Measurements from ENCODE around the gene CDK9.
"Not testable (repeated sequence)": the region's sequence is repeated elsewhere in the genome, so short reads cannot be mapped to it uniquely, and the experiment has no call there.

Gene CDK9

DNA sequence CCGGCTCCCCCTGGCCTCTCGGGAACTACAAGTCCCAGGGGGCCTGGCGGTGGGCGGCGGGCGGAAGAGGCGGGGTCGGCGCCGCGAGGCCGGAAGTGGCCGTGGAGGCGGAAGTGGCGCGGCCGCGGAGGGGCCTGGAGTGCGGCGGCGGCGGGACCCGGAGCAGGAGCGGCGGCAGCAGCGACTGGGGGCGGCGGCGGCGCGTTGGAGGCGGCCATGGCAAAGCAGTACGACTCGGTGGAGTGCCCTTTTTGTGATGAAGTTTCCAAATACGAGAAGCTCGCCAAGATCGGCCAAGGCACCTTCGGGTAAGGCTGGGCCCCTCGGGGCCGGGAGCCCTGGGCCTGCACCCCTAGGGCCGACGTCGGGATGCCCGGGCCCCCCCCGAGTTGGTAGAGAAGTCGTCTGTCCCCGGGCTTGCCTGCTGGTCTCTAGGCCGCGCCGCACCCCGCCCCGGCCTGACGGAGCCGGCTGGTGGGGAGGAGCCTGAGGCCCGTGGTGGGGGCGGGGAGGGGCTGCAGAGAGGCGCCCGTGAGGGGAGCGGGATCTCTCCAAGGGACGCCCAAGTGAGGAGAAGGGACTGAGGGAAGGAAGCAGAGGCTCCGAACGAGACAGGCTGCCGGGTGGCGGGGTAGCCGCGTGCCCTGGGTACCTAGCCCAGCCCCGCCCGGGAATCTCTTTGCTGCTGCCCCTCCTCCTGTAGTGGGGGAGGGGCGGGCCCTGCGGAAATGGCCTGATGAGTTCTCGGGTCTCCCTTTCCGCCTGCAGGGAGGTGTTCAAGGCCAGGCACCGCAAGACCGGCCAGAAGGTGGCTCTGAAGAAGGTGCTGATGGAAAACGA lies at the start of gene CDK9:
CDK9 (plus strand) TSS at position 102 of the 840 bp plus-strand sequence; CDS start at position 217, 115 bp downstream.
- no peak for DNase-seq (ENCODE audit: low read depth, low spot score)

DNA sequence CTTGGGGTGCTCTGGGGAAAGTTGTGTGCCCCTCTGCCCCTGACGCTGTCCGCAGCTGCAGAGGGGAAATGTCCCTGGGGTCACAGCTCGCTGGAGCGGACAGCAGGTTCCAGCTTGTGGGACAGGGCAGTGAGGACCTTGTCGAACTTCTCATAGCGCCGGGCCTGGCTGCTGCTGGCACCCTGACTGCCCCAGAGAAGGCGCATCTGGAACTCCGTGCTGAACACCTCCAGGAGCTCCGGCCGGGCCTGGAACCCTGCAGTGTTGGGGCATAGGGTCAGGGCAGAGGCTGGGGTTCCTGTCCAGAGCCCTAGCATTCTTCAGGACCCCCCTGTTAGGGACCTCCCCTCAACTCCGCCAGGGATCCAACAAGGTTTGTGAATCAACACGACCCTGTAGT lies 47.2 kb upstream of the CDK9 start:
- DNase-seq (ENCODE audit: low read depth, low spot score), result no peak

DNA sequence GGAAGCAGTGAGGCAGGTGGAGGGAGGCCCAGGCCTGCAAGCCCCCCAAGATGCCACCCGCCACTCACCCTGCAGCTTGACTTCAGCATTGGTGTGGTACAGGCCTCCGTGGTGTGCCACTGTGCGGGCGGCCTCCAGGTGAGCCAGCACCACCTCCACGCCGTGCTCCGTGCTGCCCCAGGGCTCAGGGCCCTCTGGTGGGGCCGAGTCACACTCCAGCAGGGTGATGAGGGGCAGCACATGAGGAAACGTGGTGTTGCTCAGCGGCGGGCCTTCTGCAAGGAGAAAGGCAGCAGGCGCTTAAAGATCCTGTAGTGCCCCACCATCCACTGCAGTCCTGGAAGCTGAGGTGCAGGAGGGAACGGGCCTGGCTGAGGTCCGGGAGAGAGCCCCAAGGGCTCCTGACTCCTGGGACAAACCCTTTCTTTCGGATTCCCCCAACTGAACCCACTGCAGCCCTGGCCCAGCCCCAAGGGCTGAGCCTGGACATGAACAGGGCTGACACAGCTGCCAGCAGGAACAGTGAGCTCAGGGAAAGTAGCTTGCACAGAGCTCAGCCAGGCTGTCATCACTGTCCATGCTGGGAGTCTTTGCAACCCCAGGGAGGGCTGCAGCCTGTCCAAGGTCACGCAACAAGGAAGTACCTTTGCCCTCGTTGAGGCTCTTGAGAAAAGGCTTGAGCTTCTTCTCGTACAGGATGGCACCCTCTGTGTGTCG lies 46.1 kb upstream of the CDK9 start:
- no peak for DNase-seq (ENCODE audit: low read depth, low spot score)

DNA sequence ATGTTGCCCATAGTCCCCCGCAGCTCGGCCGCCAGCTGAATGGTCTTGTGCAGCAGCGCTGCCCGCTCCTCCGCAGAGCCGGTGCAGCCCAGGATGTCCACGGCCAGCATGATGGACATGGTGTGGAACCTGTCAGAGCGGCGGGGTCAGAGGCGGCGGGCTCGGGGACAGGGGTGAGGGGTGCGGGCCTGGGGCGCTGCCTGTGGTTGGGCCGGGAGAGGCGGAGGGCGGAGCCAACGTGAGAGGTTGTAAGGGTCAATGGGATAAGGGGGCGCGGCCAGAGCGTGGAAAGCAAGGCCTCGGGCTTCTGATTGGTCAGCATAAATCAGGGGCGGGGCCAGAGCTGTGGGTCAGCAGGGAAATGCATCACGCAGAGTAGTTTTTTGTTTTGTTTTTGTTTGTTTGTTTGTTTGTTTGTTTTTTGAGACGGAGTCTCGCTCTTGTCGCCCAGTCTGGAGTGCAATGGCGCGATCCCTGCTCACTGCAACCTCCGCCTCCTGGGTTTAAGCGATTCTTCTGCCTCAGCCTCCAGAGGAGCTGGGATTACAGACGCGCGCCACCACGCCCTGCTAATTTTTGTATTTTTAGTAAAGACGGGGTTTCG lies 43.9 kb upstream of the CDK9 start:
- no peak for DNase-seq (ENCODE audit: low read depth, low spot score)

DNA sequence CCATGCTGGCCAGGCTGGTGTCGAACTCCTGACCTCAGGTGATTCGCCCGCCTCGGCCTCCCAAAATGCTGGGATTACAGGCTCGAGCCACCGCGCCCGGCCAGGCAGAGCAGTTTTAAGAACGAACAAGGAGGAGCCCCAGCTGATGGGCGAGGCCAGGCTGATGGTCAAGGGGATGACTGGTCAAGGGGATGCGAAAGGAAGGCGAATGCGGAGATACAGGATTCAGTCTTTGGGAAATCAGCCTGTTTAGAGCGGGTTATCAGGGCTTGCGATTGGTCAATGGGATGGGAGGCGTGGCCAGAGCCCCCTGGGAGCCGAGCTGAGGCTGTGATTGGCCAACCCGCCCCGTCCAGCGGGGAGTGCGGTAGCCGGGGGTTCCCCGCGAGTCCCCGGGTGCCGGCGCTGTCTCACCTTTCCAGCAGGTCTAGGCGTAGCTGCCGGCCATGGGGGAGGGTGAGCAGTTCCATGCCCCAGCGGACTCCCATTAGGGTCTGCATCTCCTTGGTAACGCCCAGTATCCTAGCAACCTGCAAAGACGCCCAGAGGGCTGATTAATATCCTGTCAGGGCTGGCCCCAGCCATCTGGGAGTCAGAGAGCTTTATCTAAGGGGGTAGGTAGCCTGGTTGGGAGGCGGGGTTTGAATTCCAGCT lies 43.3 kb upstream of the CDK9 start:
- DNase-seq (ENCODE audit: low read depth, low spot score), result no peak

DNA sequence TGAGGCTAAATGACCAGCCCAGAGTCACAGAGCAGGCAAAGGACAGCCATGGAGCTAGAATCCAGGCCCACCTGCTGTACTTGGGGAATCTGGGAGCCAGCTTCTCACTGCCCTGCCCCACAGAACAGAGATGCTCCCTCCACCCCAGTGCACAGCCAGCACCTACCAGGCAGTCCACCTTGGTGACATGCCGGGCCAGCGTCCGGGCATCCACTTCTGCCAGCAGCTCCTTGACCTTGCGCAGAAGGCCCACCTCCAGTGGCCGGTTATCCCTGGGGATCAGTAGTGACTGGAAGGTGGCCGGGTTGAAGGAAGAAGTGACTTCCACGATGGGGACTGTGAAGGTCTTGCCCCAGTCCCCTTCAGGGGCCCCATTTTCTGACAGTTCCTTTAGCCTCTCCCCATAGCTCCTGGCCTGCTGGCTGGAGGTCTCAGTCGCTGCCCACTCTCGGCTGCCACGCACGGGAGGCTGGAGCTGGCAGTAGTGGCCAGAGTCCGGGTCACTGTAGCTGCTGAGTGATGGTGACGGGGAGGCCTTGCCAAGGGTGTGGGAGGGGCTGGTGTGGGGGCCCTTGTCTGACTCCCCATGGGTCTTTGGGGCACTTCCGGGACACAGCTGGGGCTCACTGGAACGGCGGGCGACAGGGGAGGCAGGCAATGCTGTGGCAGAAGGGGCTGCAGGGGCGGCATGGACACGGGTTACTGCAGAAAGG lies 41.3 kb upstream of the CDK9 start:
- no peak for DNase-seq (ENCODE audit: low read depth, low spot score)

DNA sequence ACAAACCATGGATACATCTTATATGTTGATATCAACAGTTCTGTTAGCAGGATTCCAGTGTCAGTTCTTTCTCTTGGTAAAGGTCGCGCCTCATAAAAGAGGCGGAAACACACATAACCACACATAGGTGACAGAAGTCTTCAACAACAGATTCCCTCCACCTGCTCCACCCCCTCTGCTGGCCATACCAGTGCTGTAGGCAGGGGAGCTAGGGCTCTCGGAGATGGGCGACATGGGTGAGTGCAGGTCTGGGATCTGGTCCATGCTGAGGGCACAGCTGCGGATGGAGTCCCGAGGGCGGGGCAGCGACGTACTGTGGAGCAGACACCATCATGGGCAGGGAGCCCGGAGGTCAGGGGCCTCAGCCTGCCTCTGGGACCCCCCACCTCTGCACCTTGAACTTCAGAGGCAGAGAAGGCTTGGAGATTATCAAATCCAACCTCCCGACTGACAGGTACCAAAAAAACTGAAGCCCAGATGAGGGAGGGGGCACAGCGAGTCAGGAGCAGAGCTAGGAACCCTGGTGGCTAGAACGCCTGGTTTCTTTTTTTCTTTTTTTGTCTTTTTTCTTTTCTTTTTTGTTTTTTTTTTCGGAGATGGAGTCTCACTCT lies 38.8 kb upstream of the CDK9 start:
- no peak for DNase-seq (ENCODE audit: low read depth, low spot score)

DNA sequence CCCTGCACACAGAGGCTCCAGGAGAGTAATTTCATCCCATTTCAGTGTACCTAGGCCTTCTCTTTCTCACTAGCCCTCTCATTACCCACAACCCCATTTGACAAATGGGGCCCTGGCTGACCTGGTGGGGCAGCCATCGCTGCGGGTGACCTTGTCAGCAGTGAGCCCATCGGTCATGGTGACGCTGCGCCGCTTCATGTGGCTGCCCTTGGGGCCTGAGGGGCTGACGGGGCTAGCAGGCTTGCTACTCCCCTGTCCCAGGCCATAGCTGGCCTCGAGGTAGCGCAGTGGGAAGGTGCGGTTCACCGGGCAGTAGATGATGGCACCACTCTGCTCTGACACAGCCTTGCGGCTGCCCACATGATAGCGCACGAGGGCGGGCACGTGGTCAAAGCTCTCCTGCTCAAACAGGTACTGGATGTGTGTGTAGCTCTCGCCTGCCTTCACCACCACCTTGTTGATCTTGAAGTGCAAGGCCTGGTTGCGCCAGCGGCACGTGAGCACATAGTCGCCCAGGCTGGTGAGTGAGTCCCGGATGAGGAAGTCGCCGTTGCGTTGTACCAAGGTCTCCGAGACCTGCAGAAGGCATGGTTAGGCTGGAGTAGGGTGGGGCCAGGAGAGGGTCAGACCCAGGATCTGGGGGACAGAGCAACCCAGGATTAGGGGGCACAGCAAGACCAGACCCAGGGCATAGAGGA lies 36.6 kb upstream of the CDK9 start:
- no peak for DNase-seq (ENCODE audit: low read depth, low spot score)

DNA sequence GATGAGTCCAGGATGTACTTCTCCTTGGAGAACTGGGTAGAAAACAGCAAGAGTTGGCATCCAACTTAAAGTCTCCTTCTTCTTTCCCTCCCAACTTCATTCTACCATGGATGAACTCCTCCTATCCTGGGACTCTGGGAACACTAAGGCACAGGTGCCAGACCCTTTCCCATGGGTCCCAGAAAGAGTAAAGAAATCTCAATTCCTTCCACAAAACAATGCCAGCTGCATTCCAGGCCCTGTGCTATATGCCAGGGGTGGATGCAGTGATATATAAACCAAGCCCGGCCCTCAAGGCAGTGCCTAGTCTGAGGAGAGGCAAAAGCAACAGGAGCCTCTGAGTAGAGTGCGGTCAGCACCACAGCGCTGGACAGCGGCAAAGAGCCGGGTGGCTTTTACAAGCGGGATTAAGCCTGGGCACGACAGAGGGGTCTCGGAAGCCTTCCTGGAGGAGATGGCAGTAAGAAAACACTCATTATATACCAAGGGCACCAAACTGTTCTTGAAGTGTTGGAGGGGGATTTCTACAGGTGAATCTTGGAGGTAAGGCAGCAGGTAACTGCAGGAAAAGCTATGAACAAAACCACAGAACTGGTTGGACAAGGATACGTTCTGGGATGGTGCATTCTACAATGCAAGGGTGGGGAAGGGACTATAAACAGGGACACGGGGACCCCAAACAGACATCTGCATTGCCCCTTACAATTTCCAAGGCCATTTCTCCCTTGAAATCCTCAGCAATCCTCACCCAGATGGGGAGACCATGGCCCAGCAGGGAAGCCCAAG lies 34.4 kb upstream of the CDK9 start:
- no peak for DNase-seq (ENCODE audit: low read depth, low spot score)

DNA sequence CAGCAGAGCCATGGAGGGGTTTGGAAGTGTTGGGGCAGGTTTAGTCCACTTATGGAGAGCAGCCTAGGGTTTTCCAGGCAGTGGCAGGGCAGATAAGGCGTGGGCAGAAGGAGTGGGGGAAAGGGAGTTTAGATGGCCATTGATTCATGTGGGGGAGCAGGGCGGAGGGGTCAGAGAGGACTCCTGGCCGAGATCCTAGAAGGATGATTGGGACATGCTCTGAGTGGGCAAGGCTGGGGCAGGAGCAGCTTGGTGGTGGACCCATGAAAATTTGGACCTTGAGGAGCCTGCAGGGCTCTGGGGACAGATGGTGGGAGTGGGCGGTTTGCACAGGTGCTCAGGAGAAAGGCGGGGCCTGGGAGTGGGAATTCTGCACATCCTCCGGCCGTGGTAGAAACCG lies 32.7 kb upstream of the CDK9 start:
- DNase-seq (ENCODE audit: low read depth, low spot score), result no peak

DNA sequence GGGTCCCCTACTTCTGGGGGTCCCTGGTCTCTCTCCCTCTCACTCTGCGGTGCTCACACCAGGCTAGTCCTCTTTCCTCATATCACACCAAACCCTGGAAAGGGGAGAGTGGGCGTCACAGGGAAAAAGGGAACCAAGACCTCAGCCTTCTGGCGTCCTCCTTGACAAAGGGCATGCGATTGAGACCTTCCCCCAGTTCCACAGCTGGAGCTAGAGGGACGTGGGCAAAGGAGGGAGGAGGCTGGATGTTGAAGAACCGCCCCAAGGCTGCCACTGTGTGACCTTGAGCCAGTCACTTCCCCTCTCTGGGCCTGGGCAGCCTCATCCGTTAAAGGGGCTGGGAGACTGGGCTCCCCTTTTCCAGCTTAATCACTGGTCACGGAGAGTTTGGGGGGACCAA lies 32.2 kb upstream of the CDK9 start:
- no peak for DNase-seq (ENCODE audit: low read depth, low spot score)

DNA sequence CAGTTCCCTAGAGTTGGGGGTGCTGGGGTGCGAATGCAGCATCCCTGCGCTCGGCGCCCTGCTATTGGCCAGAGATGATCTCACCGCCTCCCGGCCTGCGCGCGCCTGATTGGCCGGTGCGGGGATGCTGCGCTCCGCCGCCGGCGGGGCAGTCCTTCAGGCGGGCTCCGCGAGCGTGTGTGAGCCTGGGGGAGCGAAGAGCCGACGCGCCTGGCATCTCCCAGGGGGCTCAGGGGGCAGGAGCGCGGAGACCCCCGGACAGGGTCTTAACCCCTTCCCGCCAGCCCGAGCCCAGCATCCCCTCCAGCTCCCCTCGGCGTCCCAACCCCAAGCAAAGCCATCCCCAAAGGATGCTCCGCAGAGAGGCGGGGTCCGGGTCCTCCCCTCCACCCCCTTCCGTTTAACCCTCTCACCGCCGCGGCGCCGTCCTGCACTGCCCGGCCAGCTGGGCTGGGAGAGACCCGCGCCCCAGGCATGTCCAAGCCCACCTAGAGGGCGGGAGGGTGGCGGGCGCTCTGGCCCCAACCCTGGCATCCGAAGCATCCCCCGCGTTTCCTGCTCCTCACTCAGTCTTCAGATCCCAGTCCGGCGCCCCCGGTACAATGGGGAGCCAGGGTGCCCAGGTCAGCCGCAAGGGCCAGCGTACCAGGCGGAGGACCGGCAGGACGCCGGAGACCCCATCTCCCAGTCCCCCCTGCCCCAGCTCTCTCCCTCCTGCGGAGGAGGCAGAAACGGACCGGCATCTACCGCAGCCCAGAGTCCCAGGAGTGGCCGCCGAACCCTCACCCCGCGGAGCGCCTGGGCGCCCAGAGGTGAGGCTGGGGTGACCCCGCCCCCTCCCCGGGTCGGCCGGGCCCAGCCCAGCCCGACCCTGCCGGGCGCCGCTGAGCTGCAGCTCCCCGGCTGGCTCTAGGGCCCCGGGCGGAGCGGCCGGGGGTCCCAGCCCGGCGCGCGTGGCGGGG lies 31.5 kb upstream of the CDK9 start:
- no peak for DNase-seq (ENCODE audit: low read depth, low spot score)

DNA sequence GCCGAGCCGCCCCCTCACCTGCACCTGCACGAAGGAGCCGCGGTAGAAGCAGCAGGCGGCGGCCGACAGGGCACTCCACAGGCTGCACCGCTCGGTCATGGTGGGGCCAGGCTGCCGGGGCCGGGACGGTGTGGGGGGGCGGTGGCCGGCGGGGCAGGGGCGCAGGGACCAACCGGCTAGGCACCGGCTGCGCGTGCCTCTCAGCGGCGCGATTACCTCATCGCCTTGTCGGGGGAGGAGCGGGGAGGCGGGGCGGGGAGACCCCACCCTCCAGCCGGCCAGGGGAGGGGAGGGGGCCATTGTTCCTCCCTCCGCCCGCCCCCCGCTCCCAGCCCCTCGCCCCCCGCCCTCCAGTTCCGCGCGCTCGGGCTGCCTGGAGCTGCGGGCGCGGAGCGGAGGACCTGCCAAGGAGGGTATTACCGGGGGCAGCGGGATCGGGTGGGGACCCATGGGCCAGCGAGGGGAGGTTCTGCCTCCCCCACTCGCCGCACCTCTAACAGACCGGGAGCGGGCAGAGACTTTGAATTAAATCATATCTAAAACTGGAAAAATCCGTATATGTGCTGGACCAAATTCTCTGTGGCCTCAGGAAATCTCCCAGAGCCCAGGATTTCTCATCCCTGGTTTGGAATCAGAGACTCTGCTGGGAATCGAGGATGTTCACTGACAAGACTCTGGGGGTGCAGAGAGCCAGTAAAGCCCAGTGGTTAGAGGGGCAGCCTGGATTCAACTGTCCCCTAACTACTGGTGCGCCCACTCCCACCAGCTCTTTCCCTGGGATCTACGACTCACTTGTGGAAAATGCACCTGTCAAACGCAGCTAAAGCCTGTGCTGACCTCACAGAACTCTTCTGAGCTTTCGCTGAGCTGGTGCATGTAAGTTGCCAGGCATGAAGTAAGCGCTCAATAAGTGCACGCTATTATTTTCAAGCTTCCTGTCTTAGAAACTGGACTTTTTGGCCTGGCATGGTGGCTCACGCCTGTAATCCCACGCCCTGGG lies 30.5 kb upstream of the CDK9 start:
- DNase-seq (ENCODE audit: low read depth, low spot score), result no peak

DNA sequence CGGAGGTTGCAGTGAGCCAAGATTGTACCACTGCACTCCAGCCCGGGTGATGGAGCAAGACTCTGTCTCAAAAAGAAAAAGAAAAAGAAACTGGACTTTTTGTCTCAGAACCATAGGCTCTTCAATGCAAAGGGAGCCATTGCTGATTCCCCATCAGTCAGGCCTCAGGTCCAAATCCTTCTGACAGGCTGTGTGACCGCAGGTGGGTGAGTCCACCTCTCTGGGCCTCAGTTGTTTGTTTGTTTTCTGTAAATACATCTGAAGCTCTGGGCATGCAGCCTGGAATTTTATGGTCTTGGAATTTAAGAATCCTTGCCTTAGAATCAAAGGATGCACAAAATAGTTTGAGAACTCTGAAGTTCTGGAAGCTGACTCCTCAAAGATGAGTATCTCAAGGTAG lies 29.6 kb upstream of the CDK9 start:
- DNase-seq (ENCODE audit: low read depth, low spot score), result no peak

DNA sequence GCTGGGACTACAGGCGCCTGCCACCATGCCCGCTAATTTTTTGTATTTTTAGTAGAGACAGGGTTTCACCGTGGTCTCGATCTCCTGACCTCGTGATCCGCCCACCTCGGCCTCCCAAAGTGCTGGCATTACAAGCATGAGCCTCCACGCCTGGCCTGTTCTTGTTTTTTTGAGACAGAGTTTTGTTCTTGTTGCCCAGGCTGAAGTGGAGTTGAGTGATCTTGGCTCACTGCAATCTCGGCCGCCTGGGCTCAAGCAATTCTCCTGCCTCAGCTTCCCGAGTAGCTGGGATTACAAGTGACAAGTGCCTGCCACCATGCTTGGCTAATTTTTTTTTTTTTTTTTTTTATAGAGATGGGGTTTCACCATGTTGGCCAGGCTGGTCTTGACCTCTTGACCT lies 29.1 kb upstream of the CDK9 start:
- not testable (repeated sequence) for DNase-seq (ENCODE audit: low read depth, low spot score)

DNA sequence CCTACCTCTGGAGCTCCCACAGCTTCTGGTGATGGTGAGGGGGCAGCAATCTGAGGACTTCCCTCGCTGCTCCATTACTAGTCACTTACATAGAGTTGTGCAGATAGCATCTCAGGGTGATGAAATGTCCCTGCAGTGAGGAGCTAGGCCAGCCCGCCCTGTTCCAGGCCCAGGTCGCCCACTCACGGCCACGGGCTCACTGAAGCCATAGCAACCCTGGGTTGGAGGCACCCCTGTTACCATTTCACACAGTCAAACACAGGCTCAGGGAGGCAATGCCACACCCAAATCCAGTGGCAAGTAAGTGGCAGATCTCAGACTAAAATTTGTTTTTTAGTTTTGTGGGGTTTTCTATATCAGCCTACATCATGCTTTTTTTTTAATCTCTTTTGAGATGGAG lies 27.0 kb upstream of the CDK9 start:
- no peak for DNase-seq (ENCODE audit: low read depth, low spot score)

DNA sequence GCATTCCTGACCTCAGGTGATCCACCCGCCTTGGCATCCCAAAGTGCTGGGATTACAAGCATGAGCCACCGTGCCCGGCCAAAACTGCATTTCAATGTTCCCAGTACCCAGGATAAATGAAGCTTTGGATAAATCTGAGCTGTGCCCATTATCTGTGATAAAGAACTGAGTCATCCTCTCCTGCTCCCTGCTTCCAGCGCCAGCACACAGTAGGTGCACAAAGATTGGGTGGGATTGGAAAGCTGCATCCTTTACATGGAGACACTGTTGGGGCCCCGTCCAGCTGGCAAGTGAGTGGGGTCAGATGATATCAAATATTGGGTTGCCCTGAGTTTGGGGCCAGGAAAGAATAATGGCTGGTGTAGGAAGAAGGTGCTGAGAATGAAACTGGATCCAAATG lies 24.8 kb upstream of the CDK9 start:
- no peak for DNase-seq (ENCODE audit: low read depth, low spot score)

Data from brain pericyte (primary cell).